ENCODE results near the gene SYPL1.

Gene SYPL1

GRCh38 chr7:106092204-106092603, 19.9 kb downstream of the SYPL1 start:
- no peak for DNase-seq (ENCODE audit: low spot score)

GRCh38 chr7:106089647-106090046, 22.5 kb downstream of the SYPL1 start:
- DNase-seq (ENCODE audit: low spot score) = no peak

GRCh38 chr7:106088014-106088413, 24.1 kb downstream of the SYPL1 start:
- no peak for DNase-seq (ENCODE audit: low spot score)

GRCh38 chr7:106086062-106086461, 26.1 kb downstream of the SYPL1 start:
- no peak for DNase-seq (ENCODE audit: low spot score)

- DNase-seq (ENCODE audit: low spot score) = no peak
These were observed 27.1 kb downstream of the SYPL1 start for GRCh38 chr7:106085015-106085414.

- no peak for DNase-seq (ENCODE audit: low spot score)
These were observed 28.4 kb downstream of the SYPL1 start for GRCh38 chr7:106083717-106084116.

GRCh38 chr7:106082087-106082854, 29.8 kb downstream of the SYPL1 start:
- no peak for DNase-seq (ENCODE audit: low spot score)

GRCh38 chr7:106080300-106080987, 31.7 kb downstream of the SYPL1 start:
- no peak for DNase-seq (ENCODE audit: low spot score)

GRCh38 chr7:106076537-106076936, 35.6 kb downstream of the SYPL1 start:
- DNase-seq (ENCODE audit: low spot score) = no peak

GRCh38 chr7:106075937-106076336, 36.2 kb downstream of the SYPL1 start:
- DNase-seq (ENCODE audit: low spot score) = no peak

- DNase-seq (ENCODE audit: low spot score) = no peak
These were observed 37.9 kb downstream of the SYPL1 start for GRCh38 chr7:106074257-106074656.

- no peak for DNase-seq (ENCODE audit: low spot score)
These were observed 38.4 kb downstream of the SYPL1 start for GRCh38 chr7:106073701-106074100.

GRCh38 chr7:106072715-106073091, 39.4 kb downstream of the SYPL1 start:
- no peak for DNase-seq (ENCODE audit: low spot score)

GRCh38 chr7:106071999-106072714, 40.0 kb downstream of the SYPL1 start:
- no peak for DNase-seq (ENCODE audit: low spot score)

GRCh38 chr7:106071356-106071998, 40.6 kb downstream of the SYPL1 start:
- no peak for DNase-seq (ENCODE audit: low spot score)

- DNase-seq (ENCODE audit: low spot score) = no peak
These were observed 41.4 kb downstream of the SYPL1 start for GRCh38 chr7:106070567-106071254.

GRCh38 chr7:106070201-106070551, 41.9 kb downstream of the SYPL1 start:
- no peak for DNase-seq (ENCODE audit: low spot score)

- no peak for DNase-seq (ENCODE audit: low spot score)
These were observed 42.5 kb downstream of the SYPL1 start for GRCh38 chr7:106069471-106070200.

GRCh38 chr7:106068986-106069385, 43.1 kb downstream of the SYPL1 start:
- DNase-seq (ENCODE audit: low spot score) = no peak

- DNase-seq (ENCODE audit: low spot score) = no peak
These were observed 43.6 kb downstream of the SYPL1 start for GRCh38 chr7:106068538-106068961.

GRCh38 chr7:106067678-106068077, 44.4 kb downstream of the SYPL1 start:
- DNase-seq (ENCODE audit: low spot score) = no peak

Measured in hematopoietic multipotent progenitor cell treated with erythropoietin and hydrocortisone succinate and interleukin-3 and kit ligand, for 17 days (in vitro differentiated cells).